GM06990 (cell line): ENCODE measurements around the gene GPN1.

Experiments used
- DNase-seq: peaks from one replicate; pipeline ENCODE4 v3.0.0-alpha.2; 2011; ENCODE audit not compliant: insufficient read length; ENCODE audit errors: extremely low read depth
- H3K27me3 ChIP-seq: replicated peaks from 2 replicates; pipeline ENCODE4 v1.6.0; 2011; ENCODE audit warnings: low read length; ENCODE audit not compliant: control insufficient read depth, insufficient read depth
- H3K36me3 ChIP-seq: 2 replicates; pipeline ENCODE4 v1.5.1; 2011; ENCODE audit warnings: low read length; ENCODE audit not compliant: control insufficient read depth, insufficient read depth
- H3K4me3 ChIP-seq: replicated peaks from 2 replicates; pipeline ENCODE4 v1.5.1; 2011; ENCODE audit warnings: low read depth, mild to moderate bottlenecking, control low read depth, low read length
- CTCF ChIP-seq: IDR thresholded peaks from 2 replicates; pipeline ENCODE4 v1.5.1; 2011; ENCODE audit warnings: low read length, control low read depth, mild to moderate bottlenecking, inconsistent platforms; ENCODE audit not compliant: insufficient read depth, poor library complexity, severe bottlenecking

GPN1 gene

GRCh38 chr2:27638037-27638637 is 9.3 kb downstream of the GPN1 start:
- no peaks in the 10 kb centered on the region for H3K27me3 ChIP-seq
- H3K4me3 ChIP-seq: no peak overlapping the region
- DNase-seq: no peak
- H3K36me3 ChIP-seq: peaks cover 11% of the 10 kb centered on the region
- no peak for TF ChIP-seq CTCF

- H3K27me3 ChIP-seq: no peaks in the 10 kb centered on the region
- H3K4me3 ChIP-seq: no peak overlapping the region
- TF ChIP-seq CTCF: no peak
- no peak for DNase-seq
- H3K36me3 ChIP-seq: peaks cover 11% of the 10 kb centered on the region
These were observed 9.9 kb downstream of the GPN1 start for GRCh38 chr2:27638709-27639108.

GRCh38 chr2:27640722-27641245 is 11.9 kb downstream of the GPN1 start:
- peaks cover 9% of the 10 kb centered on the region for H3K36me3 ChIP-seq
- H3K27me3 ChIP-seq: no peaks in the 10 kb centered on the region
- no peak for TF ChIP-seq CTCF
- no peak for DNase-seq
- H3K4me3 ChIP-seq: no peak overlapping the region

GRCh38 chr2:27645197-27645596 is 16.3 kb downstream of the GPN1 start:
- no peak for TF ChIP-seq CTCF
- Histone ChIP-seq H3K27me3 (no peaks in the 10 kb centered on the region), H3K4me3 (no peak overlapping the region), H3K36me3 (peaks cover 7% of the 10 kb centered on the region)
- DNase-seq: no peak

GRCh38 chr2:27647289-27647688 is 18.4 kb downstream of the GPN1 start:
- no peak overlapping the region for H3K4me3 ChIP-seq
- no peak for TF ChIP-seq CTCF
- no peaks in the 10 kb centered on the region for H3K27me3 ChIP-seq
- DNase-seq: no peak
- H3K36me3 ChIP-seq: peaks cover 11% of the 10 kb centered on the region

- TF ChIP-seq CTCF: no peak
- Histone ChIP-seq H3K36me3 (peaks cover 10% of the 10 kb centered on the region), H3K4me3 (no peak overlapping the region), H3K27me3 (no peaks in the 10 kb centered on the region)
- DNase-seq: no peak
These were observed 18.9 kb downstream of the GPN1 start for GRCh38 chr2:27647737-27648136.
